Stimulated activated naive CD8-positive, alpha-beta T cell treated with anti-CD3 and anti-CD28 coated beads, Interleukin-15, amount 100 ng/mL, for 72 hours (primary cell): ENCODE data around the gene KCND1.
A peak's percentile ranks its signal among the peaks of the same experiment; 100 is the strongest.

Experiments
- ATAC-seq: fragments of 150-1000 bp; cut with Tn5 transposase; 2 replicates; pipeline ENCODE4 v1.10.0; 2021; ENCODE audit warnings: mild to moderate bottlenecking, moderate library complexity
- DNase-seq, 2 donors: peaks; one replicate each; pipeline ENCODE4 v3.0.0; 2021 to 2022
- H3K27ac Mint-ChIP-seq, 2 donors: one replicate each; pipeline ENCODE4 v1.8.0; 2022; ENCODE audit warnings: mild to moderate bottlenecking in 2 of 2, mixed read lengths in 2 of 2, moderate library complexity in 2 of 2
- H3K27me3 Mint-ChIP-seq: one replicate; pipeline ENCODE4 v1.8.0; 2022; ENCODE audit warnings: mixed read lengths
- H3K4me1 Mint-ChIP-seq: one replicate; pipeline ENCODE4 v1.8.0; 2022; ENCODE audit warnings: mild to moderate bottlenecking, mixed read lengths
- H3K4me3 Mint-ChIP-seq, 2 donors: one replicate each; pipeline ENCODE4 v1.8.0; 2022; ENCODE audit warnings: mild to moderate bottlenecking in 2 of 2, mixed read lengths in 2 of 2, moderate library complexity in 1 of 2
- H3K9me3 Mint-ChIP-seq, 2 donors: one replicate each; pipeline ENCODE4 v1.8.0; 2022; ENCODE audit warnings: mixed read lengths in 2 of 2

KCND1 gene

GRCh38 chrX:48934581-48935300 lies 36.9 kb downstream of the KCND1 start:
- peak overlapping the region; percentile 95 to 99 for H3K27ac Mint-ChIP-seq
- H3K4me1 Mint-ChIP-seq: peaks cover 70% of the 10 kb centered on the region
- no peaks in the 10 kb centered on the region for H3K27me3 Mint-ChIP-seq
- DNase-seq (peak in 1 of 2 donors; percentile 36), ATAC-seq (no peak)
- H3K9me3 Mint-ChIP-seq: no peaks in the 10 kb centered on the region
- H3K4me3 Mint-ChIP-seq: peak overlapping the region; percentile 70 to 75

- DNase-seq: no peak
- Mint-ChIP-seq H3K9me3 (no peaks in the 10 kb centered on the region), H3K27me3 (no peaks in the 10 kb centered on the region), H3K27ac (peak overlapping the region; percentile 72 to 74), H3K4me1 (peaks cover 60% of the 10 kb centered on the region), H3K4me3 (peak overlapping the region; percentile 44 to 75)
- no peak for ATAC-seq
Observed at GRCh38 chrX:48933757-48934156, 37.9 kb downstream of the KCND1 start.

GRCh38 chrX:48927736-48928382 lies 43.8 kb downstream of the KCND1 start:
- ATAC-seq (no peak), DNase-seq (no peak)
- Mint-ChIP-seq H3K4me3 (no peak overlapping the region), H3K27me3 (no peaks in the 10 kb centered on the region), H3K4me1 (peaks cover 41% of the 10 kb centered on the region), H3K27ac (no peak overlapping the region), H3K9me3 (no peaks in the 10 kb centered on the region)

GRCh38 chrX:48927123-48927522 lies 44.5 kb downstream of the KCND1 start:
- Mint-ChIP-seq H3K4me3 (no peak overlapping the region), H3K27ac (no peak overlapping the region), H3K4me1 (peaks cover 46% of the 10 kb centered on the region), H3K27me3 (no peaks in the 10 kb centered on the region), H3K9me3 (no peaks in the 10 kb centered on the region)
- no peak for ATAC-seq
- no peak for DNase-seq

- H3K27ac Mint-ChIP-seq: peak overlapping the region in 1 of 2 donors; percentile 90
- DNase-seq: peak in 1 of 2 donors; percentile 52
- ATAC-seq: peak; percentile 41
- peak overlapping the region; percentile 31 to 41 for H3K4me3 Mint-ChIP-seq
- H3K9me3 Mint-ChIP-seq: no peaks in the 10 kb centered on the region
- H3K27me3 Mint-ChIP-seq: no peaks in the 10 kb centered on the region
- peaks cover 67% of the 10 kb centered on the region for H3K4me1 Mint-ChIP-seq
Observed at GRCh38 chrX:48924270-48924669, 47.4 kb downstream of the KCND1 start.

GRCh38 chrX:48923771-48924170 lies 47.9 kb downstream of the KCND1 start:
- peak overlapping the region; percentile 31 to 41 for H3K4me3 Mint-ChIP-seq
- H3K9me3 Mint-ChIP-seq: no peaks in the 10 kb centered on the region
- peaks cover 67% of the 10 kb centered on the region for H3K4me1 Mint-ChIP-seq
- H3K27me3 Mint-ChIP-seq: no peaks in the 10 kb centered on the region
- no peak for ATAC-seq
- peak overlapping the region in 1 of 2 donors; percentile 90 for H3K27ac Mint-ChIP-seq
- DNase-seq: no peak

GRCh38 chrX:48920718-48921104 lies 50.9 kb downstream of the KCND1 start:
- Mint-ChIP-seq H3K27ac (peak overlapping the region; percentile 10 to 67), H3K9me3 (no peaks in the 10 kb centered on the region), H3K27me3 (no peaks in the 10 kb centered on the region), H3K4me1 (peaks cover 64% of the 10 kb centered on the region), H3K4me3 (peak overlapping the region; percentile 91 to 92)
- DNase-seq (no peak), ATAC-seq (no peak)

GRCh38 chrX:48919947-48920717 lies 51.5 kb downstream of the KCND1 start:
- ATAC-seq: peak; percentile 22
- Mint-ChIP-seq H3K4me3 (peak overlapping the region; percentile 91 to 92), H3K27me3 (no peaks in the 10 kb centered on the region), H3K9me3 (no peaks in the 10 kb centered on the region), H3K4me1 (peaks cover 62% of the 10 kb centered on the region), H3K27ac (peak overlapping the region; percentile 98 to 99)
- DNase-seq: peak in 1 of 2 donors; percentile 30

GRCh38 chrX:48919360-48919841 lies 52.2 kb downstream of the KCND1 start:
- DNase-seq: peak in 1 of 2 donors; percentile 75
- H3K4me3 Mint-ChIP-seq: peak overlapping the region; percentile 91 to 92
- ATAC-seq: peak; percentile 64
- peak overlapping the region; percentile 98 to 99 for H3K27ac Mint-ChIP-seq
- no peaks in the 10 kb centered on the region for H3K9me3 Mint-ChIP-seq
- peaks cover 64% of the 10 kb centered on the region for H3K4me1 Mint-ChIP-seq
- H3K27me3 Mint-ChIP-seq: no peaks in the 10 kb centered on the region

- Mint-ChIP-seq H3K27ac (peak within 1 kb of the TSS; percentile 98 to 99), H3K27me3 (no peaks in the 10 kb centered on the region), H3K4me3 (peak within 1 kb of the TSS; percentile 91 to 92), H3K4me1 (peaks cover 64% of the 10 kb centered on the region), H3K9me3 (no peaks in the 10 kb centered on the region)
- peak; percentile 88 to 94 for DNase-seq
- peak; percentile 78 for ATAC-seq
Observed at GRCh38 chrX:48918643-48919340, 52.9 kb downstream of the KCND1 start, which contains the start of gene PIM2. Gene PIM2, minus strand, starts transcription at chrX:48919024. Its CDS starts 190 bp downstream, at chrX:48918834.

GRCh38 chrX:48918301-48918642 lies 53.4 kb downstream of the KCND1 start:
- no peaks in the 10 kb centered on the region for H3K27me3 Mint-ChIP-seq
- H3K4me1 Mint-ChIP-seq: peaks cover 64% of the 10 kb centered on the region
- H3K4me3 Mint-ChIP-seq: peak overlapping the region; percentile 91 to 92
- ATAC-seq (no peak), DNase-seq (no peak)
- H3K27ac Mint-ChIP-seq: peak overlapping the region; percentile 98 to 99
- H3K9me3 Mint-ChIP-seq: no peaks in the 10 kb centered on the region

DNA sequence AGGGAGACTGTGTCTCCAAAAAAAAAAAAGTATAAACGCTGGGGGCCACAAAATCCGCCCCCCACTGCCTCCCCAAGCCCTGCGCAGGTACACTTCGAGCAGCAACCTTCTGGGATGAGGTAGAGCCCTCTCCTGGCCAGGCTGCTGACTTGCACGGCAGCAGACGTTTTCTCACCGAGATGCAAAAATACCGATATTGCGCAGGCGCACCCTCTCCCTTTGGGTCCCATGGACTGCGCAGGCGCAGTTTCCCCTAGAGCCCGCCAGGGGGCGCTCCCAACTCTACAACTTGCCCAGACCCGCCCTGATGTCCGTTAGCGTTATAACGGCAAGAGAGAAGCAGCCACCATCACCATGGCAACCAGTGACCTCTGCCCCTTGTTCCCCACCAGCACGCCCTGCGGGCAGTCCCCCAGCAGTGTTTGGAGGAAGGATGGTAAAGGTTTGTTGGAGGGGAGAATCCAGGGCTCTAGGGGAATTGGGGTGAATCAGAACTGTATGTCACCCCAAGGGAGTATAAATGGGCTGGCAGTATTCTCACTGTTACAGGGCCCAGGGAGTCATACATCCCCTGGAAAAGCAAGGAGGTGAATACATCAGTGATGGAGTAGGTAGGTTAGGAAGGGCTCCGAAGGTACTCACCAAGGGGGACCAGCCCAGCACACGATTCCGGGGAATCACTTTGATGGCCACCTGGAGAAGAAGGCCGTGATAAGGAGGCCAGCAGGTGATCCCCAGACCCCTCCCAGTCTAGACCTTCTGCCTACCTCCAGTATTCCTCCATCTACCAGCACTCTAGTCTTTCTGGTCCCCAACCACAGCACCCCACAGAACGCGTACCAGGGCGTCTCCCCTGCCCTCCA lies 54.3 kb downstream of the KCND1 start:
- Mint-ChIP-seq H3K4me1 (peaks cover 64% of the 10 kb centered on the region), H3K4me3 (peak overlapping the region; percentile 91 to 92)
- peak; percentile 56 for ATAC-seq

DNA sequence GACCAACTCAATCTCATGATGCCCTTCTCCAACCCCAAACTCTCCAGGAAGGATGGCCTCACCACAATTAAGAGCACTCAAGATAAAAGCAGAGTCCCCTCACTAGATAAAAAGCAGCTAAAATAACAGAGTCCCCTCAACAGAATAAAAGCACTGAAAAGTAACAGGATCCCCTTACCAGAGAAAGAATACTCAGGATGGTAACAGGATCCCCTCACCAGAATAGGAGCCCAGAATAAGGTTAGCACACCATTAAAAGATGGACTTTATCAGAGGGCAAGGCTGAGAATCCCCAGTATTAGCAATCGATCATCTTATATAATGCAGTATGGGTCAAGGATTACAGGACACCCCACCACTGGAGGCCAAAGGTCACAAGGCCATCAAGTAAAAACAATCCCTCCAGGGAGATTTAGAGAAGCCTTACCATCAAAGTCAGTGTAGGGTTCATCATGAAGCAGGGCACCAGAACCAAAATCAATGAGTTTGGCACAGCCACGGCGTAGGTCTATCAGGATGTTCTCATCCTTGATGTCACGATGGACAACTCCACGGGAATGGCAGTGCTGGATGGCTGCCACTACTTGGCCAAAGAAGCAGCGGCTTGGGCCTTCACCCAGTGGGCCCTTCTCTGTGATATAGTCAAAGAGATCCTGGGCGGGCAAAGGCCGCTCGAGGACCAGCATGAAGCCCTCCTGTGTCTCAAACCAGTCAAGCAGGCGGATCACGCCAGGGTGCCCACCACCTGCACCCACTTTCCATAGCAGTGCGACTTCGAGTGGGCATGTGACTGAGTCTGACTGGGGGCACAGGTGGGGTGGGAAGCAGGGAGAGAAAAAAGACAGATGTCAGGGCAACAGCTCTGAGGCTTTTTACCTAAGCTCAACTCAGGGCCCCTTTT lies 56.8 kb downstream of the KCND1 start:
- peaks cover 62% of the 10 kb centered on the region for H3K4me1 Mint-ChIP-seq
- H3K4me3 Mint-ChIP-seq: peak overlapping the region; percentile 91 to 92
- no peaks in the 10 kb centered on the region for H3K27me3 Mint-ChIP-seq
- H3K9me3 Mint-ChIP-seq: no peaks in the 10 kb centered on the region
- ATAC-seq (no peak), DNase-seq (no peak)
- H3K27ac Mint-ChIP-seq: peak overlapping the region; percentile 89 to 97

More for the DNA sequence above, 54.3 kb downstream of the KCND1 start:
- Mint-ChIP-seq H3K27ac (peak overlapping the region; percentile 98 to 99), H3K27me3 (no peaks in the 10 kb centered on the region), H3K9me3 (no peaks in the 10 kb centered on the region)
- DNase-seq: peak; percentile 85 to 93
